GOT3 (cell line): ENCODE measurements around the gene FAIM2.
"Not testable (repeated sequence)": the region's sequence is repeated elsewhere in the genome, so short reads cannot be mapped to it uniquely, and the experiment has no call there.

Source experiments
- DNase-seq: peaks from one replicate; lab custom pipeline; 2025; ENCODE audit warnings: mixed read lengths; lab: John Stamatoyannopoulos, UW

Gene FAIM2

GRCh38 chr12:49879065-49879464 lies 24.6 kb downstream of the FAIM2 start:
- DNase-seq: not testable (repeated sequence)

GRCh38 chr12:49878021-49878420 lies 25.7 kb downstream of the FAIM2 start:
- DNase-seq: no peak

DNA sequence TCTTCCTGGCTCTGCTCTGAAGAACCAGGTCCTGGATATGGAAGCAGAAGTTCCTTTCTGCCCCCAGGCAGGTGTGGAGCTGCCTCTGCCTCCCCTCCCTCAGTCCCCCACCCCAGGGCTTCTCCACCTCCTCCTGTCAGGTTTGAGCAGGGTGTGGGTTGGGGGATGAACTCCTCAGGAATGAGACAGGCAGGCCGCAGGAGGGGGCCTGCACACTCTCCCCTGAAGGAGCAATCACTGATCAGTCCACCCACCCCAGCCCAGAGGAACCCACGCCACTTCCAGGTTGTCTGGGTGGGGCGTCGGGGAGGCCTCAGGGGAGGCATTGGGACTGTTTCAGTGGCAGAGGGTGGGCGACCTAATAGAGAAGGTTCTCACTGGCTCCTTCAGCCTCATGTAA lies 26.6 kb downstream of the FAIM2 start:
- DNase-seq: no peak

GRCh38 chr12:49876070-49876469 lies 27.6 kb downstream of the FAIM2 start:
- DNase-seq: no peak

DNA sequence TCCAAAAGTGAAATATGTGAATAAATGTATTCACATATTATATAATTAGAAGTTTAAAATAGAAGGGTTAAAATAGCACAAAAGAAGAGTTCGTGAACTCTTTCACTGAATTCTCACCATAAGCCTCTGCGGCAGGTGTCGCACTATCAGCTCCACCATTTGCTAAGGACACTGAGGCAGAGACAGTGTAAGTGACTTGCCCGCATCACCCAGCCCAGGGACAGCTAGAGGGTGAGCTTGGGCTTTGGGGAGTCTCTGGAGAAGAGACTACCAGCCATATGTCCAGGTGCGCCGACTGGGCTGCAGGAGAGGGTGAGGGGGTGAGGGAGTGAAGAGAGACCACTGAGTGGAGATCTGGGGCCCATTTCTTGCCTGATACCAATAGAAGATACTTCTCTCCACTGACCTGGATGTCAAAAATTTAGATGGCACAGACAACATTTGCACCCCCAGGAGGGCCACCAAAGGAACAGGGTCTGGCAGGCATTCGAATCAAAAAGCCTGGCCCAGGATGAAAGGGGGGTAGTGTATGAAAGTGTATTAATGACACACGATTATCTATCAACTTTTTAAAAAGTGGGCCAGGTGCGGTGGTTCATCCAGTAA lies 28.5 kb downstream of the FAIM2 start:
- no peak for DNase-seq

DNA sequence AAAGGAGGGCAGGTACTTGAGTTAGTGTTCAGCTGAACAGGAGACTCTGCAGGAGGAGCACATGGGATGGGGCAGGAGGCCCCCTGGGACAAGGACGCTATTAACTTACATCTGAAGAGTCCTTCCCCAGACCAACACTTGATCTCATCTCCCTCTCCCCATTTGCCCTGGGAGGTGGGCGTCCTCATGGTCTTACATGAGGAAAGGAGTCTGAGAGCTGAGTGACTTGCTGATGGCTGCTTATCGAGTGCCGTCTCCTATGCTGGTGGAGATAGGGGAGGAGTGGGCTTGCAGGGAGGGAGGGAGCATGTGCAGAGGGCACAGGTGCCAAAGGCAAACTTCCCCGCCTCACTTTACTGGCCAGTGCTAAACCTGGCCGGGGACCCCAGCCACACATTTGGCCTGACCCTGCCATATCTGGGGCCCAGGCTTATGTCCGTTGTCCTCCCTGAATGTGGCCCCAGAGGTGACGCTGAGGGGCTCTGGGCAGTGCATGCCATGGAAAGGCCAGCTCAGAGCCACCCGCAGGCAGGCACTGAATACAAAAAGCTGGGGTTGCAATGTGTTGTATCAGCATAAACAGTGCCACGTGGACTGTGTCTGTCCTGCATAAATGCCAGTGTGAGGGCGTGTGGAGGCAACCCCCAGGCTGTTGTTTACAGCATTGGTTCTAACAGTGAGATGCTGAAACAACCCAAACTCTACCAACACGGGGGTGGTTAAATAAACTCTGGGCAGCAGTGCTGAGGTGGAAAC lies 29.4 kb downstream of the FAIM2 start:
- no peak for DNase-seq

DNA sequence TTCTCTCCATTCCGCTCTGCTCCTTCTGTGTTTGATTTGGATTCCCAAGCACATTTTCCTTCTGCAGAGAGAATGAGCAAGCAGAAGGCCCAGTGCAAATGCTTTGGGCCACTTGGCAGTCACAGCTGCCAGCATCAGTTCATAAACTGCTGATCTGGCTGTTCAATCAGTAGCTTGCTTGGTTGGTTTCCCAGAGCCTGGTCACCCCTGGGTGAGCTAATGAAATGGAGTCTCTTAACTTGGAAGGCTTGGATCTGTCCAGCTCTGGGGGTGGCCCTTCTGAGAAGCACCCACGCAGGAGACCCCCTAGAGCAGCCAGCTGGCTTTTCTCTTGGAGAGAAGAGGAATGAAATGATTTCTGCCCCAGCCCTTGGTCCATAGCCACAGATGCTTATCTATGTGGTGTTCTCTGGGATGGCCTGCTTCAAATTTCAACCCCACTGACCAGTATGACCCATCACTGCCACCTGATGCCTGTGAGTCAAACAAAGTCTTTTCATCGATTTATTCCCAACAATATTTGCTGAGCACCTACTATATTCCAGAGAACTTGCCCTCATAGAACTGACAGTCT lies 30.3 kb downstream of the FAIM2 start:
- DNase-seq: no peak

DNA sequence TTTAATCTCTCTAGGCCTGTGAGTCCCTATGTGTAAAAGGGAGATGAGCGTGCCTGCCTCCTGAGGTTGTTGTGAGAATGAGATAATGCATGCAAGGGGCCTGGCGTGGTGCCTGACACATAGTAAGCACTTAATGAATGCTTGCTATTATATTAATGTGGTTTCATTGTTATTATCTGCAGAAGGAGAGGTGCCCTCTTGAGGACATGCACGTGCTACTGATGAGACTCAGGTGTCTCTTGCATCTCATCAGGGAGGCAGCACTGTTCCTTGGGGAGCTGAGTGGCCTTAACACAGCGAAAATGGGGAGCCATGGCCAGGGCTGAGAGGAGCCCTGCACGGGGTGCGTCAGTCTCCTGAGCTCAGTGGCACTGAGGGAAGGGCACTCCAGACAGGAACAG lies 30.9 kb downstream of the FAIM2 start:
- DNase-seq: no peak

DNA sequence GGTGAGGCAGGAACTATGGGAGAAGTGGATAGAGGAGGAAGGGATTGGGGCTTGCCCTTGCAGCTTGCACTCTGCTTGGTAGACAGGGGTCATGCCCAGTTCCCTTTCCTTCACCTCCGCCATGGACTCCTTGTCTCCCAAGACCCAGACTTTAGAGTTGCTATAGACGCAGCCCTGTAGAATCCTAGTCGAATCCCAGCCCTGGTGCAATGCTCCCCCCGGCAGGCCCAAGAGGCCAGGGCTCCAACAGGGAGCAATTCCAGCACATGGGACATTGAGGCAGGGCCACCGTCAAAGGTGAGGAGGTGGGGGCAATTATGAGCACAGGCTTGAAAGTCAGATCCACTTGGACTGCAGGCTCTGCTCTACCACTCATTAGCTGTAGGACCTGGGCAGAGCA lies 31.3 kb downstream of the FAIM2 start:
- DNase-seq: no peak

DNA sequence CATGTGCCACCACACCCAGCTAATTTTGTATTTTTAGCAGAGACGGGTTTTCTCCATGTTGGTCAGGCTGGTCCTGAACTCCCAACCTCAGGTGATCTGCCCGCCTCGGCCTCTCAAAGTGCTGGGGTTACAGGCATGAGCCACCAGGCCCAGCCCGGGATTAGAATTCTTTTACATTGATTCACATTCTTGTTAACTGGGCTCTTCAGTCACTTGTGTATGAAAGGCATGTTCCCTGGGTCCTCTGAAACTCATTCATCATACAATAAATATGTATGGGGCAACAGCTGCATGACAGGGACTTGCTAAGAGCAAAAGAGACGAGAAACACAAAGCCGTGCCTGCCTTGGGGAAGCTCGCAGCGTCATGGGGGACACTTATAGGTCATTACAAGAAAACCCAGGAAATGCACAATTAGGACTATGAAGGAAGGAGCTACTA lies 31.9 kb downstream of the FAIM2 start:
- DNase-seq: not testable (repeated sequence)

DNA sequence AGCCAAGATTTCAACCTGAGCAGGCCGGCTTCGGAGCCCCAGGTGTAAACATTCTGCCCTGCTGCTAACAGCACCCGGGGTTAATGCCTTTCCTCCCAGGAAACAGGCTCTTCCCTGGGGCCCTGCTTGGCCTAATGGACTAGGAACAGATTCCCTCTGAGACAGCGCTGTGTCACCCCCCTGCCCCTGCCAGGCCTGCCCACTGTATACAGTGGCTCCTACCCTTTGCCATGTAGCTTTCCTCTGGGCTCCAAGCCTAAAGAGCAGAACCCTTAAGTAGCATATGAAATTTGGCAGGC lies 32.5 kb downstream of the FAIM2 start:
- DNase-seq: no peak

GRCh38 chr12:49870501-49871262 lies 33.0 kb downstream of the FAIM2 start:
- DNase-seq: no peak

GRCh38 chr12:49869816-49870500 lies 33.7 kb downstream of the FAIM2 start:
- no peak for DNase-seq

GRCh38 chr12:49868952-49869815 lies 34.5 kb downstream of the FAIM2 start:
- no peak for DNase-seq

DNA sequence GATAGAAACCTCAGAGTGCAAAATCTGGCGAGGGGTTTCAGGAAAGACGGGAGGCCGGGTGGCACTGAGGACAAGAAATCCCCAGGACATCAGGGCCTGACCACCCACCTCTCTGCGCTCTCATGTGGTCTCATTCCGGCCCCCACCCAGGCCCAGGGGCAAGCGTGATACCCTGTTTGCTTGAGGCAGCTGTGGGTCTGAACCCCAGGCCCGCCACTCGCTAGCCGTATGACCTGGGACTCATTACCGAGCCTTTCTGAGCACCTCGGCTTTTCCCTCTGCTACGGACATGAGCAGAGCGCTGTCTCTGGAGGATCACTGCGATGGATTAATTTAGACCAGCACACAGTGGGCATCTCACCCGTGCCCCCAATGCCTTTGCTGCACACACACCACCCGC lies 35.3 kb downstream of the FAIM2 start:
- no peak for DNase-seq

DNA sequence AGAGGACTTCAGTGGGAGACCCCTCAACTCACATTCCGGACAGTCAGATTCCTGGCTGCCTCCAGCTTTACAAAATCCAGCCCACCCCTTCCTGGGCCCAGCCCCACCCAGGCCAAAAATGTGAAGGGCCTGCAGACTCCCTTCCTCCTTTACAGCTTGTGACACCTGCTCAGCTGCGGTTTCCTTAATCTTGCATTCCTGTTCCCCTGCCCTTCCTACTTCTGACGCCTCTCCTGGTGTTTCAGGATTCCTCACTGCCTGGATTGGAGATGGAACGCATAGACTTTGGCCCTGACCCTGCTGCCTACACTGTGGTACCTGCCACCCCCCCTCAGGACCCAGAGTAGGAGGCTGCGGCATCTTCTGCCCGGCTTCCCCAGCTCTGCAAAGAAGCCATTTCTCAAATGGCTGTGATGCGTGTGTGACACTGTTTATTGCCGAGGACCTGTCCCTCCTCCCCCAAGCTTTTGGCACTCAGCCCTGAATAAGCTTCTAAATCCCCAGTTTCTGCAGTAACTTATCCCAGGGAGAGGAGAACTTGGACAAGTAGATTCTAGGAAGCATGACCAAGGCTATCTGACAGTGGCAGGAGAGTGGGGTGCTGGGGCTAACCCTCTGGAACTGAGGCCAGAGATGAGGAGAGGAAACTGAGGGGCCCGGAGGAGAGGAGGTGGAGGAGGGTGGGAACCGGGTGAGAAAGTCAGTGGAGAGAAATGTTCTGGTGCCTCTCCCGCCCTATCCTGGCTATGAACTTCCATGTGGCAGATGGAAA lies 35.9 kb downstream of the FAIM2 start:
- DNase-seq: no peak

- DNase-seq: no peak
Observed at GRCh38 chr12:49866859-49867569, 36.7 kb downstream of the FAIM2 start.

DNA sequence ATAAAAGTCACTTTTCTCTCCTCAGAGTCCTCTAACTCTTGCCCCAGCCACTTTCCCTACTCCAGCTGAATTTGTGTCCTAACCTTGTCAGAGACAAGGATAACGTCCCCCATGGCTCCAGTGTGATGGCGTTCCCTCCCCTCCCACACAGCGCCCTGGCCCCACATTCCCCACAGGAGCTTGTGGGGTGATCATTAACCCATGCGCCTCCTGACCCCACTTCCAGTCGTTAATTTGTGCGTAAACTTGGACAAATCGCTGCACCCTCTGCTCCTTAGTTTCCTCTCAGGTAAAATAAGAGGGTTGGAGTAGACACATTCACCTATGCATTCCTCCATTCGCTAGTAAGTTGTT lies 37.9 kb downstream of the FAIM2 start:
- no peak for DNase-seq

GRCh38 chr12:49865109-49865781 lies 38.5 kb downstream of the FAIM2 start:
- no peak for DNase-seq

GRCh38 chr12:49864798-49865090 lies 39.0 kb downstream of the FAIM2 start:
- no peak for DNase-seq
